ENCODE measurements around the gene INSYN2B.

The INSYN2B gene

GRCh38 chr5:170011751-170012150, 31.5 kb upstream of the INSYN2B start:
- DNase-seq (ENCODE audit: low read depth in 1 of 2, low spot score in 1 of 2) = no peak
- H3K27ac ChIP-seq (replicated peaks) = no peak overlapping the region
- no peaks in the 10 kb centered on the region for H3K27me3 ChIP-seq (ENCODE audit: insufficient read depth, poor library complexity, severe bottlenecking)
- no peak overlapping the region for H3K4me3 ChIP-seq (replicated peaks; ENCODE audit: insufficient read depth, low read length)
- TF ChIP-seq, protein P1, sequence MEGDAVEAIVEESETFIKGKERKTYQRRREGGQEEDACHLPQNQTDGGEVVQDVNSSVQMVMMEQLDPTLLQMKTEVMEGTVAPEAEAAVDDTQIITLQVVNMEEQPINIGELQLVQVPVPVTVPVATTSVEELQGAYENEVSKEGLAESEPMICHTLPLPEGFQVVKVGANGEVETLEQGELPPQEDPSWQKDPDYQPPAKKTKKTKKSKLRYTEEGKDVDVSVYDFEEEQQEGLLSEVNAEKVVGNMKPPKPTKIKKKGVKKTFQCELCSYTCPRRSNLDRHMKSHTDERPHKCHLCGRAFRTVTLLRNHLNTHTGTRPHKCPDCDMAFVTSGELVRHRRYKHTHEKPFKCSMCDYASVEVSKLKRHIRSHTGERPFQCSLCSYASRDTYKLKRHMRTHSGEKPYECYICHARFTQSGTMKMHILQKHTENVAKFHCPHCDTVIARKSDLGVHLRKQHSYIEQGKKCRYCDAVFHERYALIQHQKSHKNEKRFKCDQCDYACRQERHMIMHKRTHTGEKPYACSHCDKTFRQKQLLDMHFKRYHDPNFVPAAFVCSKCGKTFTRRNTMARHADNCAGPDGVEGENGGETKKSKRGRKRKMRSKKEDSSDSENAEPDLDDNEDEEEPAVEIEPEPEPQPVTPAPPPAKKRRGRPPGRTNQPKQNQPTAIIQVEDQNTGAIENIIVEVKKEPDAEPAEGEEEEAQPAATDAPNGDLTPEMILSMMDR (IDR thresholded peaks at IDR 0.05; ENCODE audit: insufficient read depth, low read length) = no peak

DNA sequence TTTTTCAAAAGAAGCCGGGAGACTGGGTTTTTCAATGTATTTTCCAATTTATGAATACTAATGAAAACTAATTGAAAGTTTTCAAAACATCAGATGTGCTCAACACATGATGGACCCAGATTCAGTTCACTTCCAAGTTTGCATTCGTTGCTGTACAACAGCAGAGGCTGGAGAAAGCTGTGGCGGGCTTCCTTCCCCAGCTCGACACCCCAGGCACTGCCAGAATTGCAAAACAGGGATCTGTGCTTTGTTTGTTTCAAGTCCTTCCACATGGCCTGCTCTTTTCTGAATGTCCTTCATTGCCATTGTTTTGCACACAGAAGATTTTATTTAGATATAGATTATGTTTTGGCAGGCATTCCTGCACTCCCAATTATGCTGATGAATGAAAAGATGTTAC, 30.3 kb upstream of the INSYN2B start:
- H3K4me3 ChIP-seq (replicated peaks; ENCODE audit: insufficient read depth, low read length) = no peak overlapping the region
- H3K27me3 ChIP-seq (ENCODE audit: insufficient read depth, poor library complexity, severe bottlenecking) = no peaks in the 10 kb centered on the region
- DNase-seq (ENCODE audit: low read depth in 1 of 2, low spot score in 1 of 2) = no peak
- no peak overlapping the region for H3K27ac ChIP-seq (replicated peaks)
- TF ChIP-seq SPI1 (IDR thresholded peaks at IDR 0.05; ENCODE audit: borderline replicate concordance, low read depth) (no peak), GABPA (IDR thresholded peaks at IDR 0.05; ENCODE audit: low read depth) (no peak)
- TF ChIP-seq, protein P1 (IDR thresholded peaks at IDR 0.05; ENCODE audit: insufficient read depth, low read length) = no peak

DNA sequence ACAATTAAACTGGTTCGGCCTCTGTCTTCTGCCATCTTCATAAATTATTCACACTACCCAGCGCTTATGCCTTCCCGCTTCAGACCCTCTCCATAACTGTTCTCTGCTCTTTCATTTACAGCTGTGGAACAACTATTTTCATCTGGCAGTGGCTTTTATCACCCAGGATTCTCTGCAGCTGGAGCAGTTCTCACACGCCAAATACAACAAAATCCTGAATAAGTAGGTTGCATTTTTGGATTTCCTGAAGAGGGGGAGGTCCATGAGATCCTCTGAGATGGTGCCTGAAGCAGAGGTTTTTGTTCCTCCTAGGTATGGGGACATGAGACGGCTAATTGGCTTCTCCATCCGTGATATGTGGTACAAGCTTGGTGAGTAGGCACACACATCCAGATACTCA, 28.1 kb upstream of the INSYN2B start:
- H3K27me3 ChIP-seq (ENCODE audit: insufficient read depth, poor library complexity, severe bottlenecking) = no peaks in the 10 kb centered on the region
- no peak for TF ChIP-seq POLR2AphosphoS5 (IDR thresholded peaks at IDR 0.05; ENCODE audit: low read depth)
- TF ChIP-seq GABPA (IDR thresholded peaks at IDR 0.05; ENCODE audit: low read depth) = no peak
- TF ChIP-seq SPI1 (IDR thresholded peaks at IDR 0.05; ENCODE audit: borderline replicate concordance, low read depth) = no peak
- TF ChIP-seq, protein P1 (IDR thresholded peaks at IDR 0.05; ENCODE audit: insufficient read depth, low read length) = no peak
- TF ChIP-seq, protein P2, sequence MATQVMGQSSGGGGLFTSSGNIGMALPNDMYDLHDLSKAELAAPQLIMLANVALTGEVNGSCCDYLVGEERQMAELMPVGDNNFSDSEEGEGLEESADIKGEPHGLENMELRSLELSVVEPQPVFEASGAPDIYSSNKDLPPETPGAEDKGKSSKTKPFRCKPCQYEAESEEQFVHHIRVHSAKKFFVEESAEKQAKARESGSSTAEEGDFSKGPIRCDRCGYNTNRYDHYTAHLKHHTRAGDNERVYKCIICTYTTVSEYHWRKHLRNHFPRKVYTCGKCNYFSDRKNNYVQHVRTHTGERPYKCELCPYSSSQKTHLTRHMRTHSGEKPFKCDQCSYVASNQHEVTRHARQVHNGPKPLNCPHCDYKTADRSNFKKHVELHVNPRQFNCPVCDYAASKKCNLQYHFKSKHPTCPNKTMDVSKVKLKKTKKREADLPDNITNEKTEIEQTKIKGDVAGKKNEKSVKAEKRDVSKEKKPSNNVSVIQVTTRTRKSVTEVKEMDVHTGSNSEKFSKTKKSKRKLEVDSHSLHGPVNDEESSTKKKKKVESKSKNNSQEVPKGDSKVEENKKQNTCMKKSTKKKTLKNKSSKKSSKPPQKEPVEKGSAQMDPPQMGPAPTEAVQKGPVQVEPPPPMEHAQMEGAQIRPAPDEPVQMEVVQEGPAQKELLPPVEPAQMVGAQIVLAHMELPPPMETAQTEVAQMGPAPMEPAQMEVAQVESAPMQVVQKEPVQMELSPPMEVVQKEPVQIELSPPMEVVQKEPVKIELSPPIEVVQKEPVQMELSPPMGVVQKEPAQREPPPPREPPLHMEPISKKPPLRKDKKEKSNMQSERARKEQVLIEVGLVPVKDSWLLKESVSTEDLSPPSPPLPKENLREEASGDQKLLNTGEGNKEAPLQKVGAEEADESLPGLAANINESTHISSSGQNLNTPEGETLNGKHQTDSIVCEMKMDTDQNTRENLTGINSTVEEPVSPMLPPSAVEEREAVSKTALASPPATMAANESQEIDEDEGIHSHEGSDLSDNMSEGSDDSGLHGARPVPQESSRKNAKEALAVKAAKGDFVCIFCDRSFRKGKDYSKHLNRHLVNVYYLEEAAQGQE (IDR thresholded peaks at IDR 0.05; ENCODE audit: insufficient replicate concordance, low read depth) = no peak
- DNase-seq (ENCODE audit: low read depth in 1 of 2, low spot score in 1 of 2) = no peak
- no peak overlapping the region for H3K27ac ChIP-seq (replicated peaks)
- H3K4me3 ChIP-seq (replicated peaks; ENCODE audit: insufficient read depth, low read length) = no peak overlapping the region

DNA sequence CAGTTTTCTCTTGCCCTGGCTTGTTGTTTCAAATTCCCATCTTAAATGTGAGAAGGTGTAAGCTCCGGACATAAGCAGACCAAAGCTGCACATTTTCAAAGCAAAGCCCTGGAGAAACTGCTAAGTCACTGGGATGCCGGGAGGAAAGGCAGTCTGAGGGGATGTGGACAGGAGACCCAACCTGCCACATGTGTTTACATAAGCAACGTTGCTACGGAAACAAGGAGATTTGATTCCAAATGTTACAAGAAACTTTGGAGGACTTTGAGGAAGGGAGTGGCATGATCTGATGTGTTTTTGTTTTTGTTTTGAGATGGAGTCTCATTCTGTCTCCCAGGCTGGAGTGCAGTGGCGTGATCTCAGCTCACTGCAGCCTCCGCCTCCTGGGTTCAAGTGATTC, 25.7 kb upstream of the INSYN2B start:
- no peak for DNase-seq (ENCODE audit: low read depth in 1 of 2, low spot score in 1 of 2)
- H3K27me3 ChIP-seq (ENCODE audit: insufficient read depth, poor library complexity, severe bottlenecking) = no peaks in the 10 kb centered on the region
- H3K27ac ChIP-seq (replicated peaks) = no peak overlapping the region
- H3K4me3 ChIP-seq (replicated peaks; ENCODE audit: insufficient read depth, low read length) = no peak overlapping the region
- no peak for TF ChIP-seq GABPA (IDR thresholded peaks at IDR 0.05; ENCODE audit: low read depth)
- TF ChIP-seq, protein P1 (IDR thresholded peaks at IDR 0.05; ENCODE audit: insufficient read depth, low read length) = no peak
- TF ChIP-seq, protein P2 (IDR thresholded peaks at IDR 0.05; ENCODE audit: insufficient replicate concordance, low read depth) = no peak
- TF ChIP-seq SPI1 (IDR thresholded peaks at IDR 0.05; ENCODE audit: borderline replicate concordance, low read depth) = no peak
- no peak for TF ChIP-seq POLR2AphosphoS5 (IDR thresholded peaks at IDR 0.05; ENCODE audit: low read depth)

All from HL-60 (cell line).